GM13976 (cell line): Measurements from ENCODE around the gene HPS4.

ENCODE experiments used
- DNase-seq: peaks from one replicate; pipeline ENCODE4 v3.0.0; 2012; ENCODE audit warnings: low spot score
- in situ Hi-C: fragments of 300-500 bp; cut with MboI; formaldehyde crosslinking; loops from one replicate; pipeline ENCODE4 v1.12.0; 2022; ENCODE audit warnings: low sequenced_read_pairs, mixed read lengths, inconsistent platforms; ENCODE audit not compliant: unreplicated experiment
- TF ChIP-seq, protein P1 (sequence below): IDR thresholded peaks from 2 replicates; pipeline ENCODE4 v1.5.1; 2012; ENCODE audit warnings: borderline replicate concordance, mild to moderate bottlenecking; ENCODE audit not compliant: insufficient read depth; ENCODE audit errors: extremely low read depth, missing control alignments, control extremely low read depth

Gene HPS4

DNA sequence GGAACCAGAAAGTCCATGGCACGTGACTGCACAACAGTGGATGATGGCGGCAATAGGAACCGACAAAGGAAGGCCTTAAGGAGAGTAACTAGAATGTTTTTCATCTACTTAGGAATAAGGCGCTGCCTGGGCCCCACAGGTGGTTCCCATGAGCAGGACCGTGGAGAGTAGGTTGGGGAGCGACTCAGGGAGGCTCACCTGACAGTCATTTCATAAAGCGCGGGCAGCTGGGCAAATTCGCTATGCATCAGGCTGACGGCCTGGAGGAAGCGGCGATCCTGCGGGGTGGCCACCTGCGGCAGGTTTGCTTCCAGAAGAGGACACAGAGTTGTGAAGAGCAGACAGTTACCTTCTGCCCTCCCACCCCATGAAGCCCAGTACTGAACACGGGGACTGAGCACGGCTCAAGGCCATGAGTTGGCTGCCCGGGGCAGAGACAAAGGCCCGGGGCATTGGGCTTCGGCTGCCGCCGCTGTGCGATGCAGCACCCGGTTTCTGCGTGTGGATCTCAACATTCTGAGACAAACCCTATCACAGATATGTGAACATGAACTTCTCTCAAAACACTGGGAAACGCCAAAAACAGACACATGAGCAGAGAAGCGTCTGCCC lies 25.8 kb downstream of the HPS4 start:
- TF ChIP-seq, protein P1, sequence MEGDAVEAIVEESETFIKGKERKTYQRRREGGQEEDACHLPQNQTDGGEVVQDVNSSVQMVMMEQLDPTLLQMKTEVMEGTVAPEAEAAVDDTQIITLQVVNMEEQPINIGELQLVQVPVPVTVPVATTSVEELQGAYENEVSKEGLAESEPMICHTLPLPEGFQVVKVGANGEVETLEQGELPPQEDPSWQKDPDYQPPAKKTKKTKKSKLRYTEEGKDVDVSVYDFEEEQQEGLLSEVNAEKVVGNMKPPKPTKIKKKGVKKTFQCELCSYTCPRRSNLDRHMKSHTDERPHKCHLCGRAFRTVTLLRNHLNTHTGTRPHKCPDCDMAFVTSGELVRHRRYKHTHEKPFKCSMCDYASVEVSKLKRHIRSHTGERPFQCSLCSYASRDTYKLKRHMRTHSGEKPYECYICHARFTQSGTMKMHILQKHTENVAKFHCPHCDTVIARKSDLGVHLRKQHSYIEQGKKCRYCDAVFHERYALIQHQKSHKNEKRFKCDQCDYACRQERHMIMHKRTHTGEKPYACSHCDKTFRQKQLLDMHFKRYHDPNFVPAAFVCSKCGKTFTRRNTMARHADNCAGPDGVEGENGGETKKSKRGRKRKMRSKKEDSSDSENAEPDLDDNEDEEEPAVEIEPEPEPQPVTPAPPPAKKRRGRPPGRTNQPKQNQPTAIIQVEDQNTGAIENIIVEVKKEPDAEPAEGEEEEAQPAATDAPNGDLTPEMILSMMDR: no peak
- in situ Hi-C loops: no loop called here
- no peak for DNase-seq

DNA sequence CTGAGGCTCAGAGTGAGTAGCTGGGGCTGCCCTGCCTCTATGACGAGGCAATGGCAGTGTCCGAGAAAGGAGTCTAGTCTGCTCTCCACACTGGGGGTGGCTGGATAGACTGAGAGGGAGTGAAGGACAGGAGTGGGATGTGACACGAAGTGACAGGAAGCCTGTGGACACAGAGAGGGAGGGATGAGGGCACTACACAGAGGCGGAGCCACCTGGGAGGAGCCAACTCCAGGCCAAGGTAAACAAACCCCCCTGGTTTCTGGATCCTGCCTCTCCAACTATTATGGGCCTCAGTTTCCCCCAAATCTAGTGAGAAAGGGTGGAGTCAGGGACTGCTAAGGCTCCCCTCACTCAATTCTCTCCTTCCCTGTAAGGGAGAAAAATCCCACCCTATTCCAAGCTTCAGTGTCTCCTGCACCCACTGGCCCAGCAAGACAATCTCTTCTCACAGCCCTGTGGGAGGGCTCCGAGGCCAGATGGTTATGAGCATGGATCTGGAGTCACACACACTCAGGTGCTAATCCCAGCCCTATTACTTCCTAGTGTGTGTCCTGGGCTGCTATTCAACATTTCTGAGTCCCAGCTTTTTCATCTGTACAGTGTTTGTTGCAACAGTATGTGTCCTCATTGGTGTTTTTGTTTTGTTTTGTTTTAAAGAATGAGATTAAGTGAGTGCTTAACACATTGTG lies 29.6 kb downstream of the HPS4 start:
- no peak for DNase-seq
- in situ Hi-C loops: no loop called here
- TF ChIP-seq, protein P1: no peak

DNA sequence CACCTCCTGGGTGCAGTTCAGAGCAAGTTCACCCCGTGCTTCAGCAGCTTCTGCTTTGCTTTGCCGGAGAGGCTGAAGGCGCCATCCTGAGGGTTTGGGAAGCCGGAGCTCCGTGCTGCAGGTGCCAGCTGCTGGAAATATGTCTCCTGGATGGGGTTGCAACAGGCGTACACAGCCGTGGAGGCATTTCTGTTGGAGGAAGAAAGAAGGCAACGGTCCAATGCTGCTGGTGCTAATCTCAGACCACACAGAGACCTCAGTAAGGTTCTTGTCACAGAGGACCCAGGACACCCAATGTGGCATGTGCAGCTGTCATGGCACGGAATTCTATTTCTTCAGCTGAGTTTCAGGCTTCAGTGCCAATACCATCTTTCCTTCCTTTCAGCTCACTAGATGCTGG lies 30.4 kb downstream of the HPS4 start:
- in situ Hi-C loops: no loop called here
- TF ChIP-seq, protein P1: no peak
- no peak for DNase-seq

DNA sequence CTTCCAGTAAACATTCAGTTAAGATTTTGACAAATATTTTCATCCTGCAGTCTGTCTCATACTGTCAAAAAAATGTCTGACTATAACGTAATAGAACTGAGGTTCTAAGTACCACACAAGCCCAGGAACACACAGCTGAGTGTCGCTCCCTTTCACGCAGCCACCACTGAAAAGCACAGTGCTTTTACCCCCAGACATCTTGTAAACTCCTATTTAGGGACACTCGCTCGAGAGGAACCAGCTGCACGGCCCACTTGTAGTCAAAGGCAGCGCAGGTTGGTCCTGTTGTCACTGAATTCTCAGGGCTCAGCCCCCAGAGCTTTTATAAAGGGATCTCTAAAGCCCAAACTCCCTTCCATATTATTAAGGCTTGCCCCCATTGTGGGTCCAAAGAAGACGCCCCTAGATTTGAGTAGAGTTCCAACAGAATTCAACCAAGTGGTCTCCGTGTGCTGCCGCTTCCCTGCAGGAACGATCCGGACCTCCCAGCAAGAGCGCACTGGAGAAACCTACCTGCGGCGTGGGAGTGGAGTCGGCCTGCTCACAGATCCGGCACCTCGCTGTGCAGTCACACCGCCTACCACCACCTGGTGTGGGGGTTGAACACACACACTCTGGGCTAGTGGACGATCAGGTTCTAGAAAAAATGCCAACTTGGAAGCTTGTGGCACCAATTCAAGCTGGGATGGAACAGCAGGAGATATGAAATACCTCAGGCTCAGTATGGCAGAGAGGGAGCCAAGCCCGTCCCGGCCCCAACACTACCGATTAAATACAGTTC lies 31.2 kb downstream of the HPS4 start:
- in situ Hi-C loops: no loop called here
- TF ChIP-seq, protein P1: no peak
- no peak for DNase-seq

DNA sequence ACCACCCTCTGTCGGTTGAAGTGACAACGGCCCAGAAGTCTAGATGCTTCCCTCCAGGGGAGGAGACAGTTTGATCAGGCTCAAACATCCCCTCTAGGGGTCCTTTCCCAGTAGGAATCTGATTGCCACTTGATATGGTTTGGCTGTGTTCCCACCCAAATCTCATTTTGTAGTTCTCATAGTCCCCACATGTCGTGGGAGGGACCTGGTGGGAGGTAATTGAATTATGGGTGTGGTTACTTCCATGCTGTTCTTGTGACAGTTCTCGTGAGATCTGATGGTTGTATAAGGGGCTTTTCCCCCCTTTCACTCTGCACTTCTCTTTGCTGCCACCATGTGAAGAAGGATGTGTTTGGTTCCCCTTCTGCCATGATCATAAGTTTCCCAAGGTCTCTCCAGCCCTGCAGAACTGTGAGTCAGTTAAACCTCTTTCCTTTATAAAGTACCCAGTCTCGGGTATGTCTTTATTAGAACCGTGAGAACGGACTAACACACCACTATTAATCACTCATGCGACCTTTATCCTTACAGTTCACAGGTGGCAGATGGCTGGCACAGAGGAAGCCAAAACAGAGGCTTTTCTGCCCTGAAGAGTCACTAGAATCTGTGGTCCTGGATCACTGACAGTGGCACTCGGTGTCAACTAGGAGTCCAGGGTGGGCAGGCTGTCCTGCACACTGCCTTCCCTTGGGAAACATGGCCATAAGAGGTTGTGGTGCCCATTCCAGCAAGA lies 33.0 kb downstream of the HPS4 start:
- TF ChIP-seq, protein P1: no peak
- no peak for DNase-seq
- in situ Hi-C loops: no loop called here

DNA sequence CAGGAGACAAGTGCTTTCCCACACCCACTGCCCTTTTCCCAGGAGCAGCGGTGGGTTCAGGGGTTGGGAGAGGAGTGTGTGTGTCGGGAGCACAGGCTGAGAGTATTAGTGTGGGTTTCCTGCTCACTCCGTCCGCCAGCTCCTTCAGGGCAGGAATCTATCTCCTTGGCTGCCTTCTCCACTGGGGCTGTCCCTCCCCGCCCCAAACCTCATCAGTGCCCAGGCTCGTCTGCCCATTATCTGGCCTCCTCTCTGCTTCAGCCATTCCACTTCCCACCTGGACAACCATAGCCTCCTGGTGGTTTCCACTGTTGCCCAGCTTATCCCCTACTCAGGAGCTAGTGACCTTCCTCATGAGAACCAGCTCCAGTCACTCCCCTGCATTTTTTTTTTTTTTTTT lies 34.6 kb downstream of the HPS4 start:
- TF ChIP-seq, protein P1: no peak
- in situ Hi-C loops: no loop called here
- no peak for DNase-seq
